AG09309 (cell line): Measurements from ENCODE around the gene TRUB2.
A peak's percentile ranks its signal among the peaks of the same experiment; 100 is the strongest.

Experiments used
- DNase-seq: peaks from one replicate; pipeline ENCODE4 v3.0.0-alpha.2; 2010; ENCODE audit warnings: low read depth
- H3K4me3 ChIP-seq: 2 replicates; pipeline ENCODE4 v1.5.1; 2011; ENCODE audit warnings: mild to moderate bottlenecking, low read depth, low read length, moderate library complexity; ENCODE audit not compliant: control insufficient read depth
- CTCF ChIP-seq: IDR thresholded peaks from 2 replicates; pipeline ENCODE4 v1.5.1; 2011; ENCODE audit warnings: mild to moderate bottlenecking, low read depth, low read length, inconsistent platforms; ENCODE audit not compliant: insufficient read depth, control insufficient read depth; ENCODE audit errors: missing control alignments

The TRUB2 gene

GRCh38 chr9:128322404-128323211 is at the start of gene TRUB2, which contains the start of gene COQ4:
TRUB2 (minus strand) TSS chr9:128322447; CDS start chr9:128322408, 39 bp downstream.
COQ4 (plus strand) TSS chr9:128322839; CDS start chr9:128322859, 20 bp downstream.
- TF ChIP-seq CTCF: peak; percentile 11
- DNase-seq: peak; percentile 67
- H3K4me3 ChIP-seq: peak within 1 kb of the TSS; percentile 92

- DNase-seq: no peak
- peak overlapping the region; percentile 88 for H3K4me3 ChIP-seq
- no peak for TF ChIP-seq CTCF
These were observed 49.4 kb upstream of the TRUB2 start for GRCh38 chr9:128371630-128372117.

- TF ChIP-seq CTCF: peak; percentile 17
- DNase-seq: peak; percentile 81
- H3K4me3 ChIP-seq: peak within 1 kb of the TSS; percentile 88
These were observed 48.7 kb upstream of the TRUB2 start, which contains the start of gene URM1 for GRCh38 chr9:128370752-128371629. URM1 (plus strand) TSS chr9:128371374; CDS start chr9:128371381, 7 bp downstream.

GRCh38 chr9:128370367-128370751 is 48.1 kb upstream of the TRUB2 start:
- peak overlapping the region; percentile 88 for H3K4me3 ChIP-seq
- DNase-seq: no peak
- TF ChIP-seq CTCF: no peak

- H3K4me3 ChIP-seq: no peak overlapping the region
- TF ChIP-seq CTCF: no peak
- no peak for DNase-seq
These were observed 46.9 kb upstream of the TRUB2 start for GRCh38 chr9:128369024-128369706.

- TF ChIP-seq CTCF: no peak
- H3K4me3 ChIP-seq: no peak overlapping the region
- DNase-seq: no peak
These were observed 43.3 kb upstream of the TRUB2 start for GRCh38 chr9:128365525-128365924.
